AG10803 (cell line): ENCODE data around the gene PRKAR2A.
"Not testable (repeated sequence)": the region's sequence is repeated elsewhere in the genome, so short reads cannot be mapped to it uniquely, and the experiment has no call there.

ENCODE experiments used
- DNase-seq: peaks from one replicate; pipeline ENCODE4 v3.0.0; 2010; ENCODE audit warnings: low read depth
- H3K4me3 ChIP-seq: 2 replicates; pipeline ENCODE4 v1.5.1; 2011; ENCODE audit warnings: mild to moderate bottlenecking, low read length, control low read depth
- CTCF ChIP-seq: conservative IDR thresholded peaks from 2 replicates; pipeline ENCODE4 v1.5.1; 2011; ENCODE audit warnings: mild to moderate bottlenecking, low read length, control low read depth, inconsistent platforms

PRKAR2A gene

GRCh38 chr3:48819234-48820221, 28.1 kb downstream of the PRKAR2A start:
- no peak overlapping the region for H3K4me3 ChIP-seq
- no peak for TF ChIP-seq CTCF
- no peak for DNase-seq

DNA sequence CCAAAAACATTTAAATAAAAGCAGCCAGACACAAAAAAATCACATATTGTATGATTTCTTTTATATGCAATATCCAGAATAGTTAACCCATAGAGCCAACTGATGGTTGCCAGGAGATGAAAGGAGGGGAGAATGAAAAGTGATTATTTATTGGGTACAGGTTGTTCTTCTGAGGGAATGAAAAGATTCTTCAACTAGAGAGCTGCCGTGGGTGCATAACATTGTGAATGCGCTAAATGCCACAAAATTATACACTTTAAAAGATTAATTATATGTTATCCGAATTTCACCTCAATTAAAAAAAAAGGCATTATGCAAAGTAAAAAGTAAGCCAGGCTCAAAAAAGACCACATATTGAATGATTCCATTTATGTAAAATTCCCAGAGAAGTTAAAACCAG, 36.1 kb downstream of the PRKAR2A start:
- no peak for DNase-seq
- no peak for TF ChIP-seq CTCF
- H3K4me3 ChIP-seq = no peak overlapping the region

DNA sequence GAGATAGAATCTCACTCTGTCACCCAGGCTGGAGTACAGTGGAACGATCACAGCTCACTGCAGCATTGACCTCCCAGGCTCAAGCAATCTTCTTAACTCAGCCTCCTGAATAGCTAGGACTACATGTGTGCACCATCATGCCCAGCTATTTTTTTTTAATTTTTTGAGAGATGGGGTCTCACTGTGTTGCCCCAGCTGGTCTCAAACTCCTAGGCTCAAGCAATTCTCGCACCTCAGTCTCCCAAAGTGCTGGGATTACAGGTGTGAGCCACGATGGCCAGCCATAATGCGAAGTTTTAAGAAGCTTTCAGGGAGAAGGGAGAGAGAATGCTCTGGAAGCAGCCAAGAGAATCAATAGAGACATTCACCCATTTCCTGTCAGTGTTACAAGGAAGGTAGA, 42.7 kb downstream of the PRKAR2A start:
- DNase-seq = no peak
- H3K4me3 ChIP-seq = no peak overlapping the region
- no peak for TF ChIP-seq CTCF

DNA sequence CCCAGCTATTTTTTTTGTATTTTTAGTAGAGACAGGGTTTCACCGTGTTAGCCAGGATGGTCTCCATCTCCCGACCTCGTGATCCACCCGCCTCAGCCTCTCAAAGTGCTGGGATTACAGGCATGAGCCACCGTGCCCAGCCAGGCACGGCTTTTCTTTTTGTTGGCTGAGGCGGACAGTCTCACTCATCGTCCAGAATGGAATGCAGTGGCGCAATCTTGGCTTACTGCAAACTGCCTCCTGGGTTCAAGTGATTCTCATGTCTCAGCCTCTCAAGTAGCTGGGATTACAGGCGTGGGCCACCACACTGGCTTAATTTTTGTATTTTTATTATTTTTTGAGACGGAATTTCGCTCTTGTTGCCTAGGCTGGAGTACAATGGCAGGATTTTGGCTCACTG, 46.8 kb downstream of the PRKAR2A start:
- not testable (repeated sequence) for DNase-seq, H3K4me3 ChIP-seq

GRCh38 chr3:48798998-48799397, 48.7 kb downstream of the PRKAR2A start:
- DNase-seq = no peak
- no peak overlapping the region for H3K4me3 ChIP-seq
- TF ChIP-seq CTCF = no peak

GRCh38 chr3:48797626-48798025, 50.0 kb downstream of the PRKAR2A start:
- H3K4me3 ChIP-seq = no peak overlapping the region
- no peak for DNase-seq
- no peak for TF ChIP-seq CTCF

DNA sequence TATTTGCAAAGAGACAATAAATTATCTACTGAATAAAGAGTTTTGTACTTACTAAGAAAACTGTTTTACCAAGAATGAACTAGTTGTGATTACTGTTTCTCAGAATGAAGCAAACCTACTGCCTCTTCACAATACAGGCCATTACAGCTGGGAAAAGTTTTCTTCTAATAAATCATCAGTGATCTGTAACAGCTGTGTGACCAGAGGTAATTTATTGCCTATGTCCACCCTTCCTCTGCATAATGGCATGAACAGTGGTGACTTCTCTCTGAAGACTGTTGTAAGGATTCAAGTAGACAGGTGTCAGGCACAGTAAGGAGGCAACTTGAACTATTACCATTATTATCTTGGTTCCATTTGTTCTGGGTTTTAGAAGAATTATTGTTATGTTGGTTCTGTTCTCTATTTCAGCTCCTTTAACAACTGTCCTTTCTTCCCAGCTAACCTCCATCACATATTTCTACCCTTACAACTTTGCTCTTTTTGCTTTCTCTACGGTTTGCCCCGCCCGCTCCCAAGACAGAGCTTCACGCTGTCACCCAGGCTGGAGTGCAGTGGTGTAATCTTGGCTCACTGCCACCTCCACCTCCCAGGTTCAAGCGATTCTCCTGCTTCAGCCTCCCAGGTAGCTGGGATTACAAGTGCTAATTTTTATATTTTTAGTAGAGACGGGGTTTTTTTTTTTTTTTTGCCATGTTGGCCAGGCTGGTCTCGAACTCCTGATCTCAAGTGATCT, 51.5 kb downstream of the PRKAR2A start:
- no peak for TF ChIP-seq CTCF
- H3K4me3 ChIP-seq = no peak overlapping the region
- DNase-seq = no peak

DNA sequence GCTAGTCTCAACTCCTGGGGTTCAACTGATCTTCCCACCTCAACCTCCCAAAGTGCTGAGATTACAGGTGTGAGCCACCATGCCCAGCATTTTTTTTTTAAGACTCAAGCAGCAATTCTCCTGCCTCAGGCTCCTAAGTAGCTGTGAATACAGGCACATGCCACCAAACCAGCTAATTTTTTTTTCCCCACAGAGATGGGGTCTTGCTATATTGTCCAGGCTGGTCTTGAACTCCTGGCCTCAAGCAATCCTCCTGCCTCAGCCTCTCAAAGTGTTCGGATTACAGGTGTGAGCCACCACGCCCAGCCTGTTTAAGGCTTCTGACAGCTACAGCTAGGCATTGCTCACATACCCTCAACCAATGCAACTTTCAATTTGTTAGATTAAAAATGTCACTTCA, 54.2 kb downstream of the PRKAR2A start:
- not testable (repeated sequence) for DNase-seq, H3K4me3 ChIP-seq
